ENCODE measurements around the gene CROCC. TPM values are rescaled to one million over a fixed set of nuclear protein-coding genes. Genes with fewer than 3 reads are reported as not detected.
A peak's percentile ranks its signal among the peaks of the same experiment; 100 is the strongest.
"Not testable (repeated sequence)": the region's sequence is repeated elsewhere in the genome, so short reads cannot be mapped to it uniquely, and the experiment has no call there.

Gene CROCC, protein sequence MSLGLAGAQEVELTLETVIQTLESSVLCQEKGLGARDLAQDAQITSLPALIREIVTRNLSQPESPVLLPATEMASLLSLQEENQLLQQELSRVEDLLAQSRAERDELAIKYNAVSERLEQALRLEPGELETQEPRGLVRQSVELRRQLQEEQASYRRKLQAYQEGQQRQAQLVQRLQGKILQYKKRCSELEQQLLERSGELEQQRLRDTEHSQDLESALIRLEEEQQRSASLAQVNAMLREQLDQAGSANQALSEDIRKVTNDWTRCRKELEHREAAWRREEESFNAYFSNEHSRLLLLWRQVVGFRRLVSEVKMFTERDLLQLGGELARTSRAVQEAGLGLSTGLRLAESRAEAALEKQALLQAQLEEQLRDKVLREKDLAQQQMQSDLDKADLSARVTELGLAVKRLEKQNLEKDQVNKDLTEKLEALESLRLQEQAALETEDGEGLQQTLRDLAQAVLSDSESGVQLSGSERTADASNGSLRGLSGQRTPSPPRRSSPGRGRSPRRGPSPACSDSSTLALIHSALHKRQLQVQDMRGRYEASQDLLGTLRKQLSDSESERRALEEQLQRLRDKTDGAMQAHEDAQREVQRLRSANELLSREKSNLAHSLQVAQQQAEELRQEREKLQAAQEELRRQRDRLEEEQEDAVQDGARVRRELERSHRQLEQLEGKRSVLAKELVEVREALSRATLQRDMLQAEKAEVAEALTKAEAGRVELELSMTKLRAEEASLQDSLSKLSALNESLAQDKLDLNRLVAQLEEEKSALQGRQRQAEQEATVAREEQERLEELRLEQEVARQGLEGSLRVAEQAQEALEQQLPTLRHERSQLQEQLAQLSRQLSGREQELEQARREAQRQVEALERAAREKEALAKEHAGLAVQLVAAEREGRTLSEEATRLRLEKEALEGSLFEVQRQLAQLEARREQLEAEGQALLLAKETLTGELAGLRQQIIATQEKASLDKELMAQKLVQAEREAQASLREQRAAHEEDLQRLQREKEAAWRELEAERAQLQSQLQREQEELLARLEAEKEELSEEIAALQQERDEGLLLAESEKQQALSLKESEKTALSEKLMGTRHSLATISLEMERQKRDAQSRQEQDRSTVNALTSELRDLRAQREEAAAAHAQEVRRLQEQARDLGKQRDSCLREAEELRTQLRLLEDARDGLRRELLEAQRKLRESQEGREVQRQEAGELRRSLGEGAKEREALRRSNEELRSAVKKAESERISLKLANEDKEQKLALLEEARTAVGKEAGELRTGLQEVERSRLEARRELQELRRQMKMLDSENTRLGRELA (N-terminal part only)
- total RNA-seq: 1 to 10 TPM; 6.5 to 9.2 TPM
- long read RNA-seq, partial matches to known transcripts: 0 of 1 reads
- long read RNA-seq, other reads (novel, unspliced or antisense): 1 of 1 reads

DNA sequence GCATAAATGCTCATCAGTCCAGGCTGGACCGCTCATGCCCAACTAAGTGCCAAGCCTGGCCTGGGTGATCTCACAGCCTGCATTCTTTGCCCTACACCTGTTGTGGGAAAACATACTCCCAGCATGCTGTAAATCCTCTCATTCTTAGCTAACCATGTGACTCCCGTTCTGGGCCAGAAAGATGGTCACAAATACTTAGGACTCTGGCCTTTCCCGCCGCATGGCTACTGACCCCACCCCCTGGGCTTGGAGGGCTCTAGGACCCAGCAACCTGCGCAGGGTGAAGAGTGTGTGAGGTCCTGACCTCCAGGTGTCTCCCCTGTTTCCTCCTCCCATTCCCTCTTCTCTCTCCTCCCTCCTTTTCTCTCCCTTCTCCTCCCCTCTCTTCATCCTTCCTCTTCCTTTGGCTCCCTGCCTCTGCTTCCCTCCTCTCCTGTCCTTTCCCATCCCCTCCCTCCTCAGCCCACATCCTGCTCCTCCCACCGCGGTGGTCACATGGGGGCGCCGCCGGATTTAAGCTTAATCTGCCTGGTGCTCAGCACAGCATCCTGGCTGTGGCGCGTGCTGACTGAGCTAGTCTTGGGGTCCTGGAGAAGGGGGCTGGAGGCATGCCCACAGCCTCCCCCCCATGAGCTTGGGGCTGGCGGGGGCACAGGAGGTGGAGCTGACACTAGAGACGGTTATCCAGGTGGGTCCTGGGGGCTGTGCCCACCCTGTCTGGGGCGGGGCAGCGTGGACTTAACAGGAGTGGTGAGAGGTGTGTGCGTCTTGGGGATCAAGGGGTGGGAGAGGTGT is at the start of gene CROCC:
TSS of gene CROCC (plus strand) at position 541 of the 795 bp plus-strand sequence. CDS start at position 629, 88 bp downstream.
- intact Hi-C loops (cut with DNase I): no loop called here
- peak in 1 of 2 donors; percentile 32 for ATAC-seq
- DNase-seq: peak; percentile 54

DNA sequence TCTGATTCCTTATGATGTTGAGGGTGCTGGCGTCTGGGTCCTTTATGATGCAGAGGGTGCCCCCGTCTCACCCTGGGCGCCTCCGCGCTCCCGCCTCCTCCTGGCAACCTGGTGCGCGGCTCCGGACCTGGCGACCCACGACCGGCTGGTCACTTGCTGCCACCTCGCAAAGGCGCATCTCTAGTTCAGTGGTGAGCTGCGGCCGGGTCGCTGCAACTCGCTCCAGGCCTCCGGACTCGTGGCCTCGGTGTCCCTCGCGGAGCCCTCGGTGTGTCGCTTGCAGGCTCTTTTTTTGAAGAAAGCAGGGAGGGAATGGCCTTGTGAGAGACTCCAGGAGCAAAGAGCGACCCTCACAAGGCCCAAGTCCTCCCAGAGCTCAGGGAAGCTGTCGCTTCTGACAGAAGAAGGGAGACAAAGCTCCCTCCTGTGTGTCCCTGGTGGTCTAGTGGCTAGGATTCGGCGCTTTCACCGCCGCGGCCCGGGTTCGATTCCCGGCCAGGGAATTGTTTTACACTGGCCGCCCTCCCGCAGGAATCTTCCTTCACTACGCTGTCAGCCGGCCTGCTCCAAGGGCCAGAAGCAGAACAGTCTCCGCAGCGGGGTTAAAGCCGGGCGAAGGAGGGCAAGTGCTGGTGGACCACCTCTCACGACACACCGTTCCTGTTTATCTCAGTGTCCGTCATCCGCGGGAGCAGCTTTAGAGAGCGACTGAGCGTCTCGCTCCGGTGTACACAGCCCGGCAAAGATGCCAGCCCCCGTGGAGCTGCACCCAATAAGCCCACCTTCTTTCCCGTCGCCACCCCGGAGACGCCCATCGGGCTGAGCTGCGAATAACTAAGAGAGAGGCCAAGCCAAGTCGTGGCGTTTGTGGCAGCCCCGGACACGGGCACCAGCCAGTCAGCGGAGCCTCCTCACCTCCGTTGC is 49.3 kb upstream of the CROCC start:
- DNase-seq (peak; percentile 40), ATAC-seq (peak; percentile 75 to 99)
- intact Hi-C loops (cut with DNase I): not testable (repeated sequence)

DNA sequence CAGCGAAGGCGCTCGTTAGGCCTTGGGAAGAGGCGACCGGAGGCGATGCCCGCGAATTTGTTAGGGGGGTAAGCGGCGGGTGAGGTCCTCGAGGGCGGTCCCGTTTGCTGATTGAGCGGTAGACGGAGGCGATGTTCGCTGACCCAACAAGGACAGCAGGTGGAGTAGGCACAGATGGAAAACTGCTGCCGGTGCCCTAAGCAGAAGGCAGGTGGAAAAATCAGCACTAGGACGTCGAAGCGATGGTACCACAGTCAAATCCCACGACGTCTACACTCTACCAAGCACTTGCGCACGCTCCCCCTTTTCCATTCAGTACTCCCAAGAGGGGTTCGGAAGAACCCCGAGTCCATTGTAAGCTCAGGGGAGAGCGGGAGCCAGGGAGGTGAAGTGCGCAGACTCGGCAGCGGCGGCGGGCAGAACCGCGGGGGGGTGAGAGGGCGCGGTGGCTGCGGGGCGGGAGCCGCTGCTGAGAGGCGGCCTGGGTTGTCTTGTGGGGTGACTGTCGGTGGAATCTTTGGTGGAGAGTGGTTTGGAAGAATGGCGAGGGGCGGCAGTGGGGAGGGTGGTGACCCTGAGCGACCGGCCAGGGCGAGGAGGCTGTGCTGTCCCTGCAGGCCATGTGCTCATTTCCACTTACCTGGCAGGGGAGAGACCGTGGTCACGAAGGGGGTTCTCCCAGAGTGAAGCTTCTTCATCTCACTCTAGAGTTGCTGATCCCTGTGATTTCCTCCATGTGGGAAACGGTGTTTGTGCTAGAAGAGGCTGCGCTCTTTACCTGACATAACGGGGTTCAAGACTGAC is 48.5 kb upstream of the CROCC start:
- intact Hi-C loops (cut with DNase I): not testable (repeated sequence)
- ATAC-seq: peak; percentile 25 to 69
- DNase-seq: peak; percentile 78

DNA sequence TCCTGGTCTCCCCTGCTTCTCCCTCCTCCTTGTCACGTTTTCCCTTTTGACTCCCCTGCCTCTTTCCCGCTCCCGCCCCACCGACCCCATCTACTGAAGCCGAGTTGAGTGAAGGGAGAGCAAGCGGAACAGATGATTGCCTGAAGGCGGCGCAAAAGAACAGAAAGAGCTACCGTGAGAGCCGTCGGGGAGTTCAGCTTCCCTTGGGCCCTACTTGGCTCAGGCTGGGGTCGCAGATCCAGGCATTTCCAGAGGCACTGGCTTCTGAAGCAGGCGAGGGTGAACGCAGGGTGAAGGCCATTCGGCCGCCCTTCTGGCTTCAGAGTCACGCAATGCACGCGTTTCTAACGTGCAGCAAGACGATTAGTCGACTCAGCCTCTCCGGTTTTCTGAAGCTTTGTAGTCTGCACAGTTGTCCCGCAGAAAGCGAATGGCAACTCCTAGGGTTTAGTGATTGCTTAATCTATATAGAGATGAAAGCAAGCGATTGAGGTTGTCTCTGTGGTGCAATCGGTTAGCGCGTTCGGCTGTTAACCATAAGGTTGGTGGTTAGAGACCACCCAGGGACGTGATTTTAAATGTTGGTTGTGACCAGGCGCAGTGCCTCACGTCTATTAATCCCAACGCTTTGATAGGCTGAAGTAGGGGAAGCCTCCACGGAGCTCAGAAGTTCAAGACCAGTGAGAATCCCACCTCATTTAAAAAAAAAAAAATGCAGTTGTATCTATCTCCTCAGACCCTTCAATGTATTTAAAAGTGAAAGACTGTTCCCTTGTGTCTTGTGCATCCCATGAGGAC is 46.6 kb upstream of the CROCC start:
- ATAC-seq; DNase-seq; intact Hi-C loops (cut with DNase I): not testable (repeated sequence)

DNA sequence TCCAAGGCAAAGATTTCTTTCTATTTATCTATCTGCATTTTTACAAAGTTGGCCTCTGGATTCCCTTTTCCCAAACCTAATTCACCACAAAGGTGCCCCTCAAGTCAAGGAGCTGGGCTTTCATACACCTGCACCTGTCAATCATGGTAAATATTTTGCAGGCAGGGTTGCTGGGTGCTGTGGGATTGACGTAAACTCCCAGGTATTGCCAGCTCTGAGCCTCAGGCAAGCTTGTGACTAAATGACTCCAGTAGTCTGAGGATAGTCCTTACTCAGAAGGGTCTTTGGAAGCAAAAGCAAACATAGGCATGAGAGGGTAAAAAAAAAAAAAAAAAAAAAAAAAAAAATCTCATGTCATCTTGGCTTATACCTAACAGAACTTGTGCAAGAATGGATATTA is 40.0 kb upstream of the CROCC start:
- intact Hi-C loops (cut with DNase I); ATAC-seq; DNase-seq: not testable (repeated sequence)

DNA sequence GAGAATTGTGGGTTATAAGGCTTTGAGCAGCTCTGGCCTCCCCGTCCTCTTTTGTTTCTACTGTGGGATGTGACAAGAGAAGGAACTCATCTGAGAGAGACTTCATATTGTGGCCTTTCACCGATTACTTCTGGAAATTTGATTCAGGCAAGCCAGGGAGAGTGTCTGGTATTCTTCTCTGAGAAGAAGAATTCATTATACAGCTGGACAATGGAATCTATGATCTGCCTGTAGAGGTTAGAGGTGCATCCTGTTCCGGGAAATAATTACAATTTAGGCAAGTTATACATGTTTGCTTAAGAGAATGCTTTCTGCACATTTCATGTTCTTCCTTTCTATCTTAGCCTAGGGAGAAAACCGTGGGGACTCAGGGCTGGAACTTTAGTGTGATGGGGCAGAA is 38.7 kb upstream of the CROCC start:
- intact Hi-C loops (cut with DNase I): no loop called here
- DNase-seq (no peak), ATAC-seq (no peak)

DNA sequence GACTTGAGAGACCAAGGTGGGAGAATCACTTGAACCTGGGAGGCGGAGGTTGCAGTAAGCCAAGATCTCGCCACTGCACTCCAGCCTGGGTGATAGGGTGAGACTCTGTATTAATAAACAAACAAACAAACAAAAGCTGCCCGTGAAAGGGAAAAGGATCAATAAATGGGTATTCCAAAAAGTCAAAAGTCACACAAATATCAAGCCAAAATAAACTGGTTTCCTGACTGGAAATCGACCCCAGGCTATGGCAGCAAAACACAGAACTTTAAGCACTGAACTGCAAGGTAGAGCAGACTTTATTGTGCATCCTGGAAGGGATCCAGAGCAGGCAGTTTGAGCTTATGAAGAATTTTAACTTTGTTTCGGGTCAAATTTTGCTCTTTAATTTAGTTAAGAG is 37.2 kb upstream of the CROCC start:
- intact Hi-C loops (cut with DNase I); ATAC-seq; DNase-seq: not testable (repeated sequence)

DNA sequence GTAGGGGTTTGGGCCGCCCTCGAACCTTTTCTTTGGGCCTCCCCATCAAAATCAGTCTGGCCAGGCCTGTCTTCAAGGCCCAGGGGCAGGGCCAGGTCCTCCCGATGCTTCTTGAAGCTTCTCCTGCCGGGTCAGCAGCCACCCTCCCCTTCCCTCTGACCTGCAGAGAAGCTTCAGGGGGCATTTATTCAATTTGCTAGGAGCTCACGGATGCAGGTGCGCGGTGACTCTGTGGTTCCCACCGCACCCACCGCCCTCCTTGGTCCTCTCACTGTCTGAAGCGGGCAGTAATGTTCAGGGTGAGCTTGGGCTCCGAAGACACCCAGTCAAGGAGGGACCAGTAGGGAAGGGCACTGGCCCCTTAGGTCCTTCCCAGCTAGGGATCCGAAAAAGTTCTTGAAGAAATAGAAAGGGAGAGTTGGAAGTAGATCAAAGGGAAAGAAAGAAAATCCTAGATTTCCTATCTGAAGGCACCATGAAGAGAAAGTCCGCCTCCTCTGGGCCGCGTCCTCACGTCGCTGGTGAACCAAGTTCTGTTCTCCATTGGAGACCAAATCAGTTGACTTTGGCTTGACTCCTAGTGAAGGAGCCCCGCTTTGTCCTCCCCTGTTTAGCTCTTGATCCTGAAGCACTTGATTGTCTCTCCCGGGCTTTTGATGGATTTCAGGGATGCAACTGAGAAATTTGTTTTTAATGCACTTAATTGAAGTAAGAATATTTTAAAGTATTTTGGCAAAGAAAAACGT is 34.7 kb upstream of the CROCC start:
- intact Hi-C loops (cut with DNase I): no loop called here
- DNase-seq: no peak
- no peak for ATAC-seq

DNA sequence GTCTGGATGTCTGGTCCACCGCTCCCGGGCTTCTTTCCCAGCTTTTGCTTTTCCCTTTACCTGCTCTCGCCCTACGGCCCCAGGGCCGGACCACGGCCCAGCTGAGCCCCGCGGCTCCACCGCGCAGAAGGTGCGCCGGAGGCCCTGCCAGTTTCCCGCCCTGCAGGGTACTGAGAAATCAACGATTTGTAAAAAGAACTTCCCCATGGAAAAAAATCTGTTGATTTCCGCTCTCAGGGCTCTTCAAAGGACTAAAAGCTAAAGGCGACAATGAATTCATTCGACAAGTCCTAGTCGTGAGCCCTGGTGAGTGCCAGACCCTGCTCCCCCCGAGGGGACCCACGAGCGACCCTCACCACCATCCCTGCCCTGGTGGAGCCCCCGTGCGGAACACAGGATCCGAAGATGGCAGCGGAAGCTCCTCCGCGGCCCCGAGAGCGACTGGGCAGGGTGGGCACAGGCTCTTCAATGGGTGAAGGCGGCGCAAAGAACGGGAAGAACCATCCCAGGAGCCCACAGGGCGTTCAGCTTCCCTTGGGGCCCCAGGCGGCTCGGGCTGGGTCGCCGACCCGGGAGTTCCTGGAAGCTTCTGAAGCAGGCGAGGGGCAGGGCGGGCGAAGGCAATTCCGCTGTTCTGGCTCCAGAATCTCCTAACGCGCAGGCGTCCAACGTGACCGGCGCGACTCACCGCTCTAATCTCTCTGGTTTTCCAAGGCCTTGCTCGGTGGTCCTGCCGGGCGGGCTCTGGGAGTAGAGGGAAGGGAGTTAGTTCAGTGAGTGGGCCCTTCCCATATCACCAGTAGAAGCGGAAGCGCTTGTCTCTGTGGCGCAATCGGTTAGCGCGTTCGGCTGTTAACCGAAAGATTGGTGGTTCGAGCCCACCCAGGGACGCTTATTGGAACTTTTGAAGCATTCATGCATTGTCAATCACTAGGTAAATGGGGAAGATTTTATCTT is 32.6 kb upstream of the CROCC start:
- ATAC-seq: peak; percentile 94 to 98
- DNase-seq: peak; percentile 87
- intact Hi-C loops (cut with DNase I): no loop called here

DNA sequence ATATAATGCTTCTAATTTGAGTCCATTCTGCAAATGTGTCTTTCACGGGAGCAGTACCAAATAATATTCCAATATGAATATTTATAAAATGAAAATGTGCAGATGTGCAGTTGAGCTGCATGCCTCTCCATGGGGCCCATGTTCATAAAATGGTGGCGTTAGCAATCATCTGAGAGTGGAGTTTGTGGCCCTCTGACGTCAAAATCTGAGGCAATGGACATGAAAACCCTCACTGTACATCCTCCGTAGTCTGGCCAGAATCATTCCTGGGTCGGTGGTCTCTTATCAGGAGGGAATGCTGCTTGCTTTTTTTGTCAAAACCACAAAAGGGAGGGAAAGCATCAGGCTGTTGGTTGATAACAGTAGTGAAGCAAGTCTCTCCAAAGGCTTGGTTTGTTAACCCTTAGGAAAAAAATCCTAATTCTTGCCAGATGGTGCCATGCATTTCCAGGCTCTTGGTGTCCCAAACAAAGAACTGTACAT is 31.2 kb upstream of the CROCC start:
- DNase-seq; ATAC-seq; intact Hi-C loops (cut with DNase I): not testable (repeated sequence)

DNA sequence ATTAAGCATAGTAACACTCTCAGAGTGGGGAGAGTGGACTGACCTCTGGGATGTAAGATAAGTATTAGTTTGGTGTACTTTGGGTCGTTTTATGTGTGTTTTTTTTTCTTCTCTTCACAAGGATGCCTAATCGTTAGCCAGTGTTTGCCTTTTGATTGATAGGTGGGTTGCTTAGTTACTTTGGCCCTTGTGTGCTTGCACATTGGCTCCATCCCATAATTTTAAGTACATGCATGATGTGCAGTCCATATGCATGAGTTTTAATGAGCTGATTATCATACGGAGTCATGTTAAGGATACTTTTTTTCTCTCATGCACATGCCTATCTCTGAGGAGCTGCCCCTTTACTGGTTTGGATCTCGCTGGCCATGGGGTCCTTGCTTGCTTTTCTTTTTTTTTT is 30.7 kb upstream of the CROCC start:
- intact Hi-C loops (cut with DNase I); ATAC-seq; DNase-seq: not testable (repeated sequence)

DNA sequence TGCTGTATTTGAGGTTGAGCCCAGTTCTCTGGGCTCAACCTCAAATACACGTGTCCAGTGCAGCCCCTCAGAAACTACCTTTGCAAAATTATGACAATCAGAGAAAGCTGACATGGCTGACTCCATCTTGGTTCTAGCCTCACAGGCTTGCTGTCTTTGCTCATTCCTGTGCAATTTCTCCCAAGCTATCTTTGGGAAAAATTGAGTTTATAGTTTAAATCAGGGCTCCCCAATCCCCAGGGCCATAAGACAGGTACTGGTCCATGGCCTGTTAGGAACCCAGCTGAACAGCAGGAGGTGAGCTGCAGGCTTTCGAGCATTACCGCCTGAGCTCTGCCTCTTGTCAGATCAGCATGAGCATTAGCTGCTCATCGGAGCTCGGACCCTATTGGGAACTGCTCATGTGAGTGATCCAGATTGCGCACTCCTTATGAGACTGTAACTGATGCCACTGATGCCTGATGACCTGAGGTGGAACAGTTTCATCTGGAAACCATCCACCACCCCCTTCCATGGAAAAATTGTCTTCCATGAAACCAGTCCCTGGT is 28.7 kb upstream of the CROCC start:
- ATAC-seq: not testable (repeated sequence)

DNA sequence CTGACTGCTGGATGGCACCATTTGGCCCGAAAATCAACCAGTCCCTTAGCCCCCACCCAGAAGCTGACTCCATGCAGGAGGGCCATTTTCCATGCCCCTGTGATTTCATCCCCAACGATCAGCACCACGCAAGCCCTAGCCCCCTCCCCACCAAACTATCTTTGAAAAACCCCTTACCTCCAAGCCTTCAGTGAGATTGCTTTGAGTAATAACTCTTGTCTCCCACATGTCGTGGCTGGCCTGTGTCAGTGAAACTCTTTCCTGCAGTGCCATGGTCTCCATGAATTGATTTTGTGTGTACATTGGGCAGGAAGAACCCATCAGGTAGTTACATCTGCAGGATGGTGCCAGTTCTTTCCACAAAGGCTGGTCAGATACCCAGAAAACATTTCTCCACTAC is 27.9 kb upstream of the CROCC start:
- intact Hi-C loops (cut with DNase I); ATAC-seq; DNase-seq: not testable (repeated sequence)

More for the DNA sequence above, 28.7 kb upstream of the CROCC start:
- DNase-seq; intact Hi-C loops (cut with DNase I): not testable (repeated sequence)

All from left cardiac atrium (tissue), 4 donors.